H1 (cell line): ENCODE measurements around the gene PAX6. TPM values are rescaled to one million over a fixed set of nuclear protein-coding genes. Genes with fewer than 3 reads are reported as not detected.

Source experiments
- CTCF ChIA-PET: fragments of 300-600 bp; sonication (Branson Sonifier 250); formaldehyde crosslinking; loops from one replicate; lab custom pipeline; 2021; ENCODE audit not compliant: partially characterized antibody; lab: Charles Lee
- POLR2A ChIA-PET: fragments of 300-600 bp; sonication (Branson Sonifier 250); formaldehyde crosslinking; loops from one replicate; lab custom pipeline; 2021; ENCODE audit warnings: inconsistent platforms; ENCODE audit not compliant: partially characterized antibody; lab: Charles Lee
- DNase-seq, 2 experiments: peaks; one replicate each; pipeline versions ENCODE4 v3.0.0 to v3.0.0-alpha.2; 2010 to 2022; ENCODE audit warnings: low spot score in 2 of 2, low read depth in 1 of 2, mixed read lengths in 1 of 2
- FAIRE-seq: peaks from 2 replicates; lab custom pipeline; 2011; peaks lifted over from hg19 to GRCh38; lab: Jason Lieb, UNC
- H2AFZ ChIP-seq: 2 replicates; pipeline ENCODE4 v1.8.1; 2012; ENCODE audit warnings: low read length, inconsistent platforms
- H2AK5ac ChIP-seq: 2 replicates; pipeline ENCODE4 v1.6.1; 2013; ENCODE audit warnings: low read depth, low read length
- H2BK120ac ChIP-seq: replicated peaks from 2 replicates; pipeline ENCODE3; 2013; ENCODE audit warnings: low read depth, low read length, inconsistent platforms
- H2BK12ac ChIP-seq: 2 replicates; pipeline ENCODE4 v1.6.1; 2013; ENCODE audit warnings: low read depth, low read length
- H2BK15ac ChIP-seq: 2 replicates; pipeline ENCODE4 v1.6.1; 2013; ENCODE audit warnings: low read length
- H2BK20ac ChIP-seq: 2 replicates; pipeline ENCODE4 v1.6.1; 2013; ENCODE audit warnings: low read length
- H2BK5ac ChIP-seq: 2 replicates; pipeline ENCODE4 v1.6.1; 2013; ENCODE audit warnings: low read depth, low read length
- H3K14ac ChIP-seq: 2 replicates; pipeline ENCODE4 v1.6.1; 2013; ENCODE audit warnings: inconsistent platforms; ENCODE audit not compliant: insufficient read length
- H3K18ac ChIP-seq: 2 replicates; pipeline ENCODE4 v1.6.1; 2013; ENCODE audit warnings: low read length; ENCODE audit errors: extremely low read depth
- H3K23ac ChIP-seq: 2 replicates; pipeline ENCODE4 v1.6.1; 2013; ENCODE audit warnings: inconsistent platforms; ENCODE audit not compliant: insufficient read length
- H3K23me2 ChIP-seq: 2 replicates; pipeline ENCODE4 v1.6.1; 2013; ENCODE audit warnings: low read depth, low read length
- H3K27ac ChIP-seq: 2 replicates; pipeline ENCODE4 v1.6.1; 2011; ENCODE audit warnings: low read depth, low read length, inconsistent platforms
- H3K27me3 ChIP-seq, 4 experiments: replicated peaks in 1 of 4; 1 replicate in 1 of 4; 2 replicates in 3 of 4; pipeline versions ENCODE4 v1.6.1 to v1.8.1; 2011 to 2013; ENCODE audit warnings: low read length in 3 of 4, mild to moderate bottlenecking in 3 of 4, inconsistent platforms in 2 of 4, mixed read lengths in 2 of 4, moderate library complexity in 1 of 4; ENCODE audit not compliant: control insufficient read depth in 3 of 4, insufficient read depth in 3 of 4; ENCODE audit errors: extremely low read depth in 1 of 4
- H3K36me3 ChIP-seq, 4 experiments: 2 replicates each; pipeline versions ENCODE4 v1.6.1 to v1.8.1; 2011 to 2013; ENCODE audit warnings: mild to moderate bottlenecking in 4 of 4, low read length in 3 of 4, moderate library complexity in 2 of 4, control low read depth in 1 of 4, inconsistent platforms in 1 of 4; ENCODE audit not compliant: insufficient read depth in 4 of 4, control insufficient read depth in 2 of 4
- H3K4ac ChIP-seq: replicated peaks from 2 replicates; pipeline ENCODE3; 2013; ENCODE audit warnings: low read length, low read depth, mixed read lengths, inconsistent platforms; ENCODE audit not compliant: insufficient read length
- H3K4me1 ChIP-seq, 4 experiments: replicated peaks in 1 of 4; 1 replicate in 1 of 4; 2 replicates in 3 of 4; pipeline versions ENCODE4 v1.6.1 to v1.8.1; 2011 to 2013; ENCODE audit warnings: low read length in 3 of 4, inconsistent platforms in 2 of 4, mixed read lengths in 1 of 4; ENCODE audit not compliant: insufficient read depth in 4 of 4, control insufficient read depth in 3 of 4
- H3K4me2 ChIP-seq, 2 experiments: 2 replicates each; pipeline versions ENCODE4 v1.6.1 to v1.8.1; 2011 to 2013; ENCODE audit warnings: low read depth in 2 of 2, low read length in 2 of 2, control low read depth in 1 of 2, inconsistent platforms in 1 of 2, mild to moderate bottlenecking in 1 of 2; ENCODE audit not compliant: insufficient read depth in 1 of 2
- H3K4me3 ChIP-seq, 4 experiments: fragments of 200-600, 300-600 bp in 1 of 4; sonication (generic), shearing (Covaris generic), sonication (Bioruptor Twin) in 1 of 4; 2 replicates each; pipeline versions ENCODE4 v1.5.1 to v1.8.1; 2011 to 2016; ENCODE audit warnings: low read length in 4 of 4, low read depth in 3 of 4, control low read depth in 2 of 4, inconsistent platforms in 2 of 4, mild to moderate bottlenecking in 2 of 4, mixed read lengths in 1 of 4, moderate library complexity in 1 of 4; ENCODE audit not compliant: insufficient read depth in 2 of 4; ENCODE audit errors: extremely low read depth in 1 of 4
- H3K56ac ChIP-seq: replicated peaks from 2 replicates; pipeline ENCODE3; 2013; ENCODE audit warnings: low read depth, mild to moderate bottlenecking, mixed read lengths, low read length, inconsistent platforms; ENCODE audit not compliant: insufficient read length
- H3K79me1 ChIP-seq: 2 replicates; pipeline ENCODE4 v1.6.1; 2013; ENCODE audit warnings: low read depth, low read length, control low read depth
- H3K79me2 ChIP-seq, 2 experiments: 2 replicates each; pipeline versions ENCODE4 v1.6.1 to v1.8.1; 2012 to 2013; ENCODE audit warnings: low read length in 2 of 2, mild to moderate bottlenecking in 2 of 2, inconsistent platforms in 1 of 2; ENCODE audit not compliant: insufficient read depth in 2 of 2, control insufficient read depth in 1 of 2
- H3K9ac ChIP-seq, 4 experiments: replicated peaks in 1 of 4; 1 replicate in 1 of 4; 2 replicates in 3 of 4; pipeline versions ENCODE4 v1.6.1 to v1.8.1; 2011 to 2013; ENCODE audit warnings: low read depth in 3 of 4, low read length in 3 of 4, control low read depth in 2 of 4, mild to moderate bottlenecking in 2 of 4, moderate library complexity in 2 of 4, inconsistent platforms in 1 of 4; ENCODE audit errors: extremely low read depth in 1 of 4
- H3K9me3 ChIP-seq, 2 experiments: 2 replicates each; pipeline versions ENCODE4 v1.6.1 to v1.8.1; 2012 to 2013; ENCODE audit warnings: mild to moderate bottlenecking in 2 of 2, moderate library complexity in 2 of 2, control low read depth in 1 of 2, inconsistent platforms in 1 of 2, low read depth in 1 of 2, low read length in 1 of 2, mixed read lengths in 1 of 2; ENCODE audit not compliant: insufficient read depth in 2 of 2
- H4K20me1 ChIP-seq, 2 experiments: replicated peaks in 1 of 2; 2 replicates each; pipeline versions ENCODE3 to v1.8.1; 2011 to 2013; ENCODE audit warnings: inconsistent platforms in 2 of 2, low read length in 2 of 2, mild to moderate bottlenecking in 1 of 2; ENCODE audit not compliant: insufficient read depth in 2 of 2, control insufficient read depth in 1 of 2
- H4K5ac ChIP-seq: 2 replicates; pipeline ENCODE4 v1.6.1; 2013; ENCODE audit warnings: low read length, low read depth, mixed read lengths, inconsistent platforms; ENCODE audit not compliant: insufficient read length
- H4K8ac ChIP-seq: 2 replicates; pipeline ENCODE4 v1.8.0; 2013; ENCODE audit warnings: mild to moderate bottlenecking, moderate library complexity, low read length, inconsistent platforms; ENCODE audit not compliant: insufficient read depth; ENCODE audit errors: extremely low read depth
- H4K91ac ChIP-seq: replicated peaks from 2 replicates; pipeline ENCODE3; 2013; ENCODE audit warnings: low read length, mixed read lengths, inconsistent platforms; ENCODE audit not compliant: insufficient read length
- ASH2L ChIP-seq: fragments of 200-600, 300-600 bp; sonication (generic); IDR thresholded peaks from one replicate; pipeline ENCODE4 v1.7.1; 2017; ENCODE audit warnings: low read length
- CEBPB ChIP-seq: IDR thresholded peaks from 2 replicates; pipeline ENCODE4 v1.6.1; 2012; ENCODE audit warnings: low read depth, low read length
- CTBP2 ChIP-seq: IDR thresholded peaks from 2 replicates; pipeline ENCODE4 v1.7.0; 2011; ENCODE audit warnings: borderline replicate concordance, mild to moderate bottlenecking, moderate library complexity, mixed read lengths, low read length; ENCODE audit not compliant: insufficient read depth, insufficient read length
- FOSL1 ChIP-seq: IDR thresholded peaks from 2 replicates; pipeline ENCODE4 v1.6.1; 2011; ENCODE audit warnings: mild to moderate bottlenecking, low read depth, low read length, moderate library complexity; ENCODE audit not compliant: insufficient read depth
- MAFK ChIP-seq: IDR thresholded peaks from 2 replicates; pipeline ENCODE4 v1.6.1; 2012; ENCODE audit warnings: low read depth, mild to moderate bottlenecking, improper control_type of control experiment, low read length
- MAX ChIP-seq: IDR thresholded peaks from 2 replicates; pipeline ENCODE4 v1.6.1; 2012; ENCODE audit warnings: inconsistent platforms
- PHF8 ChIP-seq: fragments of 200-600 bp; sonication (generic); conservative IDR thresholded peaks from 2 replicates; pipeline ENCODE4 v1.7.1; 2012; ENCODE audit warnings: low read depth, mild to moderate bottlenecking, inconsistent platforms, low read length, moderate library complexity
- POLR2AphosphoS5 ChIP-seq: IDR thresholded peaks from 2 replicates; pipeline ENCODE4 v1.6.1; 2011; ENCODE audit warnings: low read depth, low read length
- POU5F1 ChIP-seq: IDR thresholded peaks from 2 replicates; pipeline ENCODE4 v1.6.1; 2011; ENCODE audit warnings: low read depth, mild to moderate bottlenecking, low read length, moderate library complexity
- RNF2 ChIP-seq: fragments of 200-900, 300-1000 bp; sonication (generic); IDR thresholded peaks from 2 replicates; pipeline ENCODE4 v1.7.1; 2016; ENCODE audit warnings: borderline replicate concordance, low read depth, mild to moderate bottlenecking, antibody characterized with exemption, low read length; ENCODE audit not compliant: poor library complexity, severe bottlenecking; ENCODE audit errors: missing control alignments
- SIRT6 ChIP-seq: IDR thresholded peaks from one replicate; pipeline ENCODE4 v1.7.1; 2012; ENCODE audit warnings: low read length, inconsistent platforms
- SP1 ChIP-seq: IDR thresholded peaks from 2 replicates; pipeline ENCODE4 v1.6.1; 2011; ENCODE audit warnings: low read depth, low read length
- SUZ12 ChIP-seq: fragments of 200-600 bp; sonication (generic); IDR thresholded peaks from 2 replicates; pipeline ENCODE4 v1.6.1; 2012; ENCODE audit warnings: mild to moderate bottlenecking, inconsistent platforms, low read length, moderate library complexity, mixed read lengths
- WGBS, 2 experiments: shearing (Covaris generic) in 1 of 2; methylation state at CpG; one replicate each; pipeline versions ENCODE4 v1.1.6 to v1.1.7; 2013 to 2015; ENCODE audit warnings: low lambda C conversion rate in 2 of 2, mixed read lengths in 2 of 2, inconsistent platforms in 1 of 2, low coverage in 1 of 2, missing lambda C conversion rate in 1 of 2; ENCODE audit not compliant: insufficient replicate concordance in 2 of 2, insufficient coverage in 1 of 2, insufficient read length in 1 of 2; ENCODE audit errors: extremely low coverage in 1 of 2, missing lambda C conversion rate in 1 of 2; 5-methylcytosine and 5-hydroxymethylcytosine counted together
- polyA plus RNA-seq, 7 experiments: library from polyadenylated mRNA; depleted of rRNA in 3 of 7; stranded (reverse) in 5 of 7; unstranded in 2 of 7; fragments of >200 nt in 5 of 7; fragments of 200-250 nt in 2 of 7; gene quantifications; 1 replicate in 5 of 7; 2 replicates in 1 of 7; 4 replicates in 1 of 7; pipeline versions ENCODE4 v1.2.1 to v1.2.3, GENCODE V29; 2011 to 2013; ENCODE audit warnings: missing spikeins in 2 of 7, mixed read lengths in 2 of 7
- total RNA-seq: library from RNA; stranded (reverse); fragmentation: NEBNext Ultra II Directional; extraction: Animal tissue kit (Norgen Biotek cat#: 25700); gene quantifications from 2 replicates; pipeline ENCODE4 v1.2.1, GENCODE V29; 2021

PAX6 gene
- total and polyA plus RNA-seq, 2 of the 8 experiments (the other 6 are each of a cell fraction or from before 2014, with no cell fraction given), result 0.30 to 0.65 TPM

- Histone ChIP-seq H3K23ac (no peak overlapping the region), H3K27ac (no peak overlapping the region), H3K18ac (peak overlapping the region; percentile 92), H3K23me2 (peaks cover 12% of the 10 kb centered on the region; the same call in 1 of the 2 replicates), H2BK120ac (no peak overlapping the region), H3K4me2 (peak overlapping the region; percentile 74 to 82), H4K91ac (no peak overlapping the region), H4K8ac (no peak overlapping the region), H2BK20ac (no peak overlapping the region), H3K27me3 (peaks cover 62 to 99% (median 93%) of the 10 kb centered on the region in 4 experiments), H3K4me3 (peak overlapping the region; percentile 21 to 62 (median 34); a peak in 7 of 8 replicates), H3K36me3 (no peaks in the 10 kb centered on the region; a peak in 1 of 8 replicates), H3K9ac (no peak overlapping the region), H3K79me2 (no peaks in the 10 kb centered on the region), H3K79me1 (no peaks in the 10 kb centered on the region), H3K56ac (peak overlapping the region; percentile 11), H2BK12ac (0 out of 2 replicates have a peak overlapping the region, but pooled peaks have one; percentile 85), H2AFZ (peak overlapping the region; percentile 2; the same call in 1 of the 2 replicates), H3K14ac (no peak overlapping the region), H3K4me1 (peaks cover 16 to 74% (median 47%) of the 10 kb centered on the region in 4 experiments), H4K20me1 (peaks cover 0 to 14% of the 10 kb centered on the region in 2 experiments), H2BK15ac (no peak overlapping the region), H3K9me3 (no peaks in the 10 kb centered on the region), H2AK5ac (no peak overlapping the region), H3K4ac (no peak overlapping the region), H2BK5ac (0 out of 2 replicates have a peak overlapping the region, but pooled peaks have one; percentile 31), H4K5ac (no peak overlapping the region)
- no peak for FAIRE-seq
- 2% methylated on average over 15 of the region's 15 CpGs; no CpG with 5 or more reads in 1 of the 2 experiments for WGBS, 2 experiments
- ChIA-PET CTCF (interaction anchor here (1.0 to 11.4 kb wide), 6 partner anchors 14 to 138 kb away, joined by 3 to 88 read pairs (median 42); no protein-coding TSS in a partner anchor), POLR2A (interaction anchor here (2.2 to 3.2 kb wide), 2 partner anchors 11 to 22 kb away, joined by 6 to 16 read pairs; partner anchors contain the start of gene PAX6)
- no peak for DNase-seq
- TF ChIP-seq CTBP2, result peak; percentile 19
- no peak for TF ChIP-seq POU5F1
- TF ChIP-seq SP1, result no peak
- TF ChIP-seq MAX, result 0 out of 2 replicates have a peak, but pooled peaks have one; percentile 11
- TF ChIP-seq ASH2L, result peak; percentile 35
- TF ChIP-seq MAFK, result no peak
- TF ChIP-seq POLR2AphosphoS5, result no peak
- TF ChIP-seq FOSL1, result no peak
- no peak for TF ChIP-seq SIRT6
- peak; percentile 40 for TF ChIP-seq RNF2
- TF ChIP-seq PHF8, result no peak
- TF ChIP-seq SUZ12, result peak; percentile 76
- no peak for TF ChIP-seq CEBPB
These were observed 9.3 kb upstream of the PAX6 start for GRCh38 chr11:31820438-31820818.
